HEK293 (cell line): ENCODE results near the gene TOPBP1.

Source experiments
- CTCF ChIP-seq: fragments of 450-650 bp; formaldehyde crosslinking; IDR thresholded peaks from 2 replicates; pipeline ENCODE4 v1.5.1; 2016; ENCODE audit warnings: missing biosample characterization, missing genetic modification characterization
- ZNF146 ChIP-seq: fragments of 450-650 bp; formaldehyde crosslinking; IDR thresholded peaks from 2 replicates; pipeline ENCODE4 v1.5.1; 2016; ENCODE audit warnings: missing biosample characterization, missing genetic modification characterization
- ZNF184 ChIP-seq: fragments of 450-650 bp; IDR thresholded peaks from 2 replicates; pipeline ENCODE4 v1.5.1; 2018; ENCODE audit warnings: missing biosample characterization, mild to moderate bottlenecking, missing genetic modification characterization
- ZNF768 ChIP-seq: fragments of 450-650 bp; formaldehyde crosslinking; IDR thresholded peaks from 2 replicates; pipeline ENCODE4 v1.5.1; 2018; ENCODE audit warnings: missing biosample characterization, mild to moderate bottlenecking, missing genetic modification characterization
- TF ChIP-seq, protein P1 (sequence below): IDR thresholded peaks from 2 replicates; pipeline ENCODE4 v1.6.1; 2011; ENCODE audit warnings: mild to moderate bottlenecking, low read depth, low read length, borderline replicate concordance

DNA sequence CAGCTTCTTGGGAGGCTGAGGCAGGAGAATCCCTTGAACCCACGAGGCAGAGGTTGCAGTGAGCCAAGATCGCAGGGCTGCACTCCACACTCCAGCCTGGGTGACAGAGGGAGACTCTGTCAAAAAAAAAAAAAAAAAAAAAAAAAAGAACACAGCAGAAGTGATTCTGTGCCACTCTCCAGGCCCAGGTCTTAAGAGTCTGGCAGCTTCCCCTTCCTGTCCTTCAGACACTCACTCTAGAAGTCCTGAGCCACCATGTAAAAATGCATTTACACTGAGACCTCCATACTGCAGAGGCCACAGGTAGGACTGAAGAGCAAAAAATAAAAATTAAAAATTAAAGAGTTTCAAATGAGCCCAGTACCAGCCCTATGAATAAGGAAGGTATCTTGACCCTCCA, 100.1 kb downstream of the TOPBP1 start:
- TF ChIP-seq CTCF (tag by site-specific recombination) (no peak), ZNF184 (tag by site-specific recombination) (no peak), ZNF768 (tag by site-specific recombination) (no peak), ZNF146 (tag by site-specific recombination) (no peak)
- TF ChIP-seq, protein P1, sequence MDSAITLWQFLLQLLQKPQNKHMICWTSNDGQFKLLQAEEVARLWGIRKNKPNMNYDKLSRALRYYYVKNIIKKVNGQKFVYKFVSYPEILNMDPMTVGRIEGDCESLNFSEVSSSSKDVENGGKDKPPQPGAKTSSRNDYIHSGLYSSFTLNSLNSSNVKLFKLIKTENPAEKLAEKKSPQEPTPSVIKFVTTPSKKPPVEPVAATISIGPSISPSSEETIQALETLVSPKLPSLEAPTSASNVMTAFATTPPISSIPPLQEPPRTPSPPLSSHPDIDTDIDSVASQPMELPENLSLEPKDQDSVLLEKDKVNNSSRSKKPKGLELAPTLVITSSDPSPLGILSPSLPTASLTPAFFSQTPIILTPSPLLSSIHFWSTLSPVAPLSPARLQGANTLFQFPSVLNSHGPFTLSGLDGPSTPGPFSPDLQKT, result no peak
